Hippocampal formation (tissue), 2 donors: Measurements from ENCODE around the gene PAK4.
"Not testable (repeated sequence)": the region's sequence is repeated elsewhere in the genome, so short reads cannot be mapped to it uniquely, and the experiment has no call there.

Experiments
- DNase-seq, 2 donors: peaks; one replicate each; lab custom pipeline; 2025; lab: John Stamatoyannopoulos, UW

PAK4 gene

GRCh38 chr19:39206122-39206521, 80.5 kb downstream of the PAK4 start:
- no peak for DNase-seq

- no peak for DNase-seq
Observed at GRCh38 chr19:39207293-39207836, 81.8 kb downstream of the PAK4 start.

GRCh38 chr19:39208175-39208795, 82.7 kb downstream of the PAK4 start:
- no peak for DNase-seq

- DNase-seq = no peak
Observed at GRCh38 chr19:39209196-39209595, 83.6 kb downstream of the PAK4 start.

- no peak for DNase-seq
Observed at GRCh38 chr19:39211731-39212374, 86.3 kb downstream of the PAK4 start.

- no peak for DNase-seq
Observed at GRCh38 chr19:39212375-39212742, 86.8 kb downstream of the PAK4 start.

- DNase-seq = not testable (repeated sequence)
Observed at GRCh38 chr19:39215323-39215722, 89.7 kb downstream of the PAK4 start.

- DNase-seq = no peak
Observed at GRCh38 chr19:39217094-39217493, 91.5 kb downstream of the PAK4 start.

- DNase-seq = no peak
Observed at GRCh38 chr19:39218230-39219007, 92.8 kb downstream of the PAK4 start.

GRCh38 chr19:39219108-39219507, 93.5 kb downstream of the PAK4 start:
- DNase-seq = not testable (repeated sequence)

GRCh38 chr19:39223703-39224279, 98.2 kb downstream of the PAK4 start:
- DNase-seq = no peak

- no peak for DNase-seq
Observed at GRCh38 chr19:39224910-39225309, 99.3 kb downstream of the PAK4 start.
